Panc1 (cell line): ENCODE measurements around the gene CXCR1.

Experiments used
- POLR2AphosphoS5 ChIP-seq: IDR thresholded peaks from 2 replicates; pipeline ENCODE4 v1.6.1; 2012; ENCODE audit warnings: mild to moderate bottlenecking, low read depth, low read length, moderate library complexity
- SIN3A ChIP-seq: IDR thresholded peaks from 2 replicates; pipeline ENCODE4 v1.6.1; 2012; ENCODE audit warnings: low read depth, mild to moderate bottlenecking, low read length, moderate library complexity, borderline replicate concordance; ENCODE audit not compliant: insufficient read depth
- TCF7L2 ChIP-seq: IDR thresholded peaks from 2 replicates; pipeline ENCODE4 v1.6.1; 2011; ENCODE audit warnings: mild to moderate bottlenecking, low read depth, low read length, inconsistent platforms
- TF ChIP-seq, protein P1 (sequence below): fragments of 450-650 bp; IDR thresholded peaks from 2 replicates; pipeline ENCODE4 v1.5.1; 2017; ENCODE audit warnings: mild to moderate bottlenecking
- TF ChIP-seq, protein P2 (sequence below), 2 experiments: IDR thresholded peaks; 2 replicates each; pipeline ENCODE4 v1.6.1; 2011 to 2012; ENCODE audit warnings: low read depth in 2 of 2, control low read depth in 1 of 2, low read length in 1 of 2, mild to moderate bottlenecking in 1 of 2, moderate library complexity in 1 of 2; ENCODE audit not compliant: insufficient read depth in 1 of 2

DNA sequence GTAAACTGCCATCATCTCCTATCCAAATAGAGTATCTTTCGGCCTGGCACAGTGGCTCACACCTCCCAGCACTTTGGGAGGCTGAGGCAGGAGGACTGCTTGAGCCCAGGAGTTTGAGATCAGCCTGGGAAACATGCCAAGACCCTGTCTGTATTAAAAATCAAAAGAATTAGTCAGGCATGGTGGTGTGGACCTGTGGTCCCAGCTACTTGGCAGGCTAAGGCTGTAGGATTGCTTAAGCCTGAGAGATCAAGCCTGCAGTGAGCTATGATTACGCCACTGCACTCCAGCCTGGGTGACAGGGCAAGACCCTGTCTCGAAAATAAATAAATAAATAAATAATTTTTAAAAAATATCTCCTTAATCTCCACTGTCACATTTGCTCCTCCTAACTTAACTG is 35.5 kb upstream of the CXCR1 start:
- no peak for TF ChIP-seq POLR2AphosphoS5
- TF ChIP-seq, protein P1, sequence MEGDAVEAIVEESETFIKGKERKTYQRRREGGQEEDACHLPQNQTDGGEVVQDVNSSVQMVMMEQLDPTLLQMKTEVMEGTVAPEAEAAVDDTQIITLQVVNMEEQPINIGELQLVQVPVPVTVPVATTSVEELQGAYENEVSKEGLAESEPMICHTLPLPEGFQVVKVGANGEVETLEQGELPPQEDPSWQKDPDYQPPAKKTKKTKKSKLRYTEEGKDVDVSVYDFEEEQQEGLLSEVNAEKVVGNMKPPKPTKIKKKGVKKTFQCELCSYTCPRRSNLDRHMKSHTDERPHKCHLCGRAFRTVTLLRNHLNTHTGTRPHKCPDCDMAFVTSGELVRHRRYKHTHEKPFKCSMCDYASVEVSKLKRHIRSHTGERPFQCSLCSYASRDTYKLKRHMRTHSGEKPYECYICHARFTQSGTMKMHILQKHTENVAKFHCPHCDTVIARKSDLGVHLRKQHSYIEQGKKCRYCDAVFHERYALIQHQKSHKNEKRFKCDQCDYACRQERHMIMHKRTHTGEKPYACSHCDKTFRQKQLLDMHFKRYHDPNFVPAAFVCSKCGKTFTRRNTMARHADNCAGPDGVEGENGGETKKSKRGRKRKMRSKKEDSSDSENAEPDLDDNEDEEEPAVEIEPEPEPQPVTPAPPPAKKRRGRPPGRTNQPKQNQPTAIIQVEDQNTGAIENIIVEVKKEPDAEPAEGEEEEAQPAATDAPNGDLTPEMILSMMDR = no peak
- TF ChIP-seq, protein P2, sequence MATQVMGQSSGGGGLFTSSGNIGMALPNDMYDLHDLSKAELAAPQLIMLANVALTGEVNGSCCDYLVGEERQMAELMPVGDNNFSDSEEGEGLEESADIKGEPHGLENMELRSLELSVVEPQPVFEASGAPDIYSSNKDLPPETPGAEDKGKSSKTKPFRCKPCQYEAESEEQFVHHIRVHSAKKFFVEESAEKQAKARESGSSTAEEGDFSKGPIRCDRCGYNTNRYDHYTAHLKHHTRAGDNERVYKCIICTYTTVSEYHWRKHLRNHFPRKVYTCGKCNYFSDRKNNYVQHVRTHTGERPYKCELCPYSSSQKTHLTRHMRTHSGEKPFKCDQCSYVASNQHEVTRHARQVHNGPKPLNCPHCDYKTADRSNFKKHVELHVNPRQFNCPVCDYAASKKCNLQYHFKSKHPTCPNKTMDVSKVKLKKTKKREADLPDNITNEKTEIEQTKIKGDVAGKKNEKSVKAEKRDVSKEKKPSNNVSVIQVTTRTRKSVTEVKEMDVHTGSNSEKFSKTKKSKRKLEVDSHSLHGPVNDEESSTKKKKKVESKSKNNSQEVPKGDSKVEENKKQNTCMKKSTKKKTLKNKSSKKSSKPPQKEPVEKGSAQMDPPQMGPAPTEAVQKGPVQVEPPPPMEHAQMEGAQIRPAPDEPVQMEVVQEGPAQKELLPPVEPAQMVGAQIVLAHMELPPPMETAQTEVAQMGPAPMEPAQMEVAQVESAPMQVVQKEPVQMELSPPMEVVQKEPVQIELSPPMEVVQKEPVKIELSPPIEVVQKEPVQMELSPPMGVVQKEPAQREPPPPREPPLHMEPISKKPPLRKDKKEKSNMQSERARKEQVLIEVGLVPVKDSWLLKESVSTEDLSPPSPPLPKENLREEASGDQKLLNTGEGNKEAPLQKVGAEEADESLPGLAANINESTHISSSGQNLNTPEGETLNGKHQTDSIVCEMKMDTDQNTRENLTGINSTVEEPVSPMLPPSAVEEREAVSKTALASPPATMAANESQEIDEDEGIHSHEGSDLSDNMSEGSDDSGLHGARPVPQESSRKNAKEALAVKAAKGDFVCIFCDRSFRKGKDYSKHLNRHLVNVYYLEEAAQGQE (IDR thresholded peaks at IDR 0.05; ENCODE audit: insufficient read depth in 1 of 2, low read depth in 2 of 2, low read length in 1 of 2) = no peak
- TF ChIP-seq SIN3A = no peak
- no peak for TF ChIP-seq TCF7L2
